ENCODE results near the gene NUDT1. TPM values are rescaled to one million over a fixed set of nuclear protein-coding genes. Genes with fewer than 3 reads are reported as not detected.

The NUDT1 gene
- total RNA-seq, 4 donors from 2014 or later, result 12.9 to 37.6 (median 26.6) TPM

DNA sequence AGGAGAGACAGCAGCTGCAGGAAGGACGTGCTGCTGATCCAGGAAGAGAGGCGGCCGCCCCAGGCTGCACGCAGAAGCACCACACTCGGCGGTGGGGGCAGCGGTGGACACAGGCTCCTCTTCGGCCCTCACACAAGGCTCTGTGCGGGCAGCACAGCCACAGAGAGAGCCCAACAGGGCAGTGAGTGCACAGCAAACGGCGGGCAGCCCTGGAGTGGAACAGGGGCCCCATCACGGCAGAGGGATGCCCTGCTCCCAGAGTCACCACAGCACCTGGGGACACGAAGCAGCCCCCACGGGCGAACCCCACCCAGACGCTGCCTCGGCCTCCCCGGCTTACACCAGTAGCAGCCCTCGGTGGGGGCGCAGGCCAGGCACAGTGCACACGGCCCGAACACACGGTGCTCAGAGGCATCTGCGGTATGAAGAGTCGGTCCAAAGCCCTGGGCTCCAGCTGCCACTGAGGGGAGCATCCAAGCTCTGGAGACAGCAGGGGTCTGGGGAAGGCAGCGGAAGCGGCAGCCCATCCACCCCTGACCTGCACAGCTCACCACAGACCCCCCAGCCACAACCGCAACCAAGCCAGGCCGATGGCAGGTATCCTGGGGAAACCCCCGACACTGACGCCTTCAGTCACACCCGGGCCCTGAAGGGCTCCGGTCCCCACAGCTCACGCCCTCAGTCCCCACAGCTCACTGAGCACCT, 16.8 kb downstream of the NUDT1 start:
- Histone ChIP-seq H3K4me1 (no peaks in the 10 kb centered on the region), H3K4me3 (no peak overlapping the region), H3K9me3 (no peaks in the 10 kb centered on the region), H3K27me3 (no peaks in the 10 kb centered on the region), H3K27ac (no peak overlapping the region), H3K36me3 (peaks cover 0 to 88% (median 0%) of the 10 kb centered on the region in 3 donors)
- no peak for DNase-seq (ENCODE audit: low spot score in 2 of 2)
- TF ChIP-seq, protein P1, sequence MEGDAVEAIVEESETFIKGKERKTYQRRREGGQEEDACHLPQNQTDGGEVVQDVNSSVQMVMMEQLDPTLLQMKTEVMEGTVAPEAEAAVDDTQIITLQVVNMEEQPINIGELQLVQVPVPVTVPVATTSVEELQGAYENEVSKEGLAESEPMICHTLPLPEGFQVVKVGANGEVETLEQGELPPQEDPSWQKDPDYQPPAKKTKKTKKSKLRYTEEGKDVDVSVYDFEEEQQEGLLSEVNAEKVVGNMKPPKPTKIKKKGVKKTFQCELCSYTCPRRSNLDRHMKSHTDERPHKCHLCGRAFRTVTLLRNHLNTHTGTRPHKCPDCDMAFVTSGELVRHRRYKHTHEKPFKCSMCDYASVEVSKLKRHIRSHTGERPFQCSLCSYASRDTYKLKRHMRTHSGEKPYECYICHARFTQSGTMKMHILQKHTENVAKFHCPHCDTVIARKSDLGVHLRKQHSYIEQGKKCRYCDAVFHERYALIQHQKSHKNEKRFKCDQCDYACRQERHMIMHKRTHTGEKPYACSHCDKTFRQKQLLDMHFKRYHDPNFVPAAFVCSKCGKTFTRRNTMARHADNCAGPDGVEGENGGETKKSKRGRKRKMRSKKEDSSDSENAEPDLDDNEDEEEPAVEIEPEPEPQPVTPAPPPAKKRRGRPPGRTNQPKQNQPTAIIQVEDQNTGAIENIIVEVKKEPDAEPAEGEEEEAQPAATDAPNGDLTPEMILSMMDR (IDR thresholded peaks at IDR 0.05), result no peak
- no peak for TF ChIP-seq EP300 (IDR thresholded peaks at IDR 0.05)
- TF ChIP-seq POLR2A (IDR thresholded peaks at IDR 0.05), result no peak
- WGBS, 2 donors, result 93% methylated on average over 13 of the region's 34 CpGs

DNA sequence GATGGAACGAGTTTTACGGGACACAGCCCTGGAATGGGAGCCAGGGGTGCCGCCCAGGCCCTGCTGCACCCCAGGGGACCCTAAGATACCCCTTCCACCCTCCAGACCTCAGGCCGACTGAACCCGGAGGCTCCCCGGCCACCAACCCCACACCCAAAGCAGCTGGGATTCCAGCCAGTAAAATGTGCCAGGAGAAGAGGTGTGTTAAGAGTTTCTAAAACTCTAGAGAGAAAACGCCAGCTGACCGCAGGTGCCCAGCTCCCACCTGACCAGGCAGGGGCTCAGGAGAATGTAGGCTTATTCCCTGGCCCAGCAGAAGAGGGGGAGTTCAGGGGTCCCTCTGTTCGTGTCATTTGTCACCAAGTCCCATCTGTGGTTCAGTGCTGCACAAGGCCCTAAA, 17.5 kb downstream of the NUDT1 start:
- H3K4me3 ChIP-seq, result no peak overlapping the region
- 88 to 94% methylated on average over 9 of the region's 9 CpGs for WGBS, 2 donors
- H3K4me1 ChIP-seq, result no peaks in the 10 kb centered on the region
- H3K36me3 ChIP-seq, result peaks cover 0 to 88% (median 0%) of the 10 kb centered on the region in 3 donors
- TF ChIP-seq, protein P1 (IDR thresholded peaks at IDR 0.05), result no peak
- no peak for TF ChIP-seq POLR2A (IDR thresholded peaks at IDR 0.05)
- TF ChIP-seq EP300 (IDR thresholded peaks at IDR 0.05), result no peak
- H3K27ac ChIP-seq, result no peak overlapping the region
- no peaks in the 10 kb centered on the region for H3K9me3 ChIP-seq
- no peaks in the 10 kb centered on the region for H3K27me3 ChIP-seq
- DNase-seq (ENCODE audit: low spot score in 2 of 2), result no peak

DNA sequence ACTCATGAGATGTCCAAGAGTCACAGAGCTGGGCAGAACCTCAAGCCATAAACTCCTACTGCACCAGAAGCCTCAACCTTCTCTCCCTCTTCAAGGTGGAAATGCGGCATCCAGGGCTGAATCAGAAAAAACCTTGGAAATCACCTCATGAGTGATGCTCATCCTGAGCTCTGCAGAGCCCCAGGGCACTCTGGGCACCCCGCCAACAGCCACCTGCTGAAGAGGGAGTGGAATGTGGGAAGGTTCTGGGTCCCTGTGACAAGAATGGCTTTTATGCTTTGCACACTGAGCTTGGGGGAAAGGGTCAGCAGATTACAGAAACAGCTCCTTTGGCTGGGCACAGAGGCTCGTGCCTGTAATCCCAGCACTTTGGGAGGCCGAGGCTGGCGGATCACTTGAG, 18.8 kb downstream of the NUDT1 start:
- Histone ChIP-seq H3K27me3 (no peaks in the 10 kb centered on the region), H3K27ac (no peak overlapping the region), H3K4me1 (no peaks in the 10 kb centered on the region), H3K4me3 (no peak overlapping the region), H3K9me3 (no peaks in the 10 kb centered on the region), H3K36me3 (peaks cover 0 to 85% (median 0%) of the 10 kb centered on the region in 3 donors)
- TF ChIP-seq, protein P1 (IDR thresholded peaks at IDR 0.05), result no peak
- no peak for TF ChIP-seq EP300 (IDR thresholded peaks at IDR 0.05)
- TF ChIP-seq POLR2A (IDR thresholded peaks at IDR 0.05), result no peak
- WGBS, 2 donors, result 86 to 100% methylated on average over 4 to 5 of the region's 5 CpGs
- DNase-seq (ENCODE audit: low spot score in 2 of 2), result no peak

DNA sequence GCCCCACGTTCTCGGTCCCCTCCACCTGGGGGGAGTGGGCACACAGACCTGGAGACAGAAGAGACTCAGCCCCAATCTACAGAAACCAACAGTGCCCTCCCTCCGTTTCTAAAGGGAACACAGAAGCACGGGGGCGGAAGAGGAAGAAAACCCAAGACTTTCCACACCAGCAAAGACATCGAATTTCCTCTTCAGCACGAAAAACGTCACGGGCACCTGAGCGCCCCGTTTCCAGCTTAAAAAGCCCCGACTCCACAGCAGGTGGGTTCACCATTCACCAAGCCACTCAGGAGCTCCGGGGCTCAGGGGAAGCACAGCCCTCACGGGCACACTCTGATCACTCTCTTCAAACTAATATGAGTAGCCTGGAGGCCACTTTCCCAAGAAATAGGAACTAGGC, 19.6 kb downstream of the NUDT1 start:
- TF ChIP-seq EP300 (IDR thresholded peaks at IDR 0.05), result no peak
- peak overlapping the region in 2 of 4 donors; percentile 56 to 60 for H3K27ac ChIP-seq

DNA sequence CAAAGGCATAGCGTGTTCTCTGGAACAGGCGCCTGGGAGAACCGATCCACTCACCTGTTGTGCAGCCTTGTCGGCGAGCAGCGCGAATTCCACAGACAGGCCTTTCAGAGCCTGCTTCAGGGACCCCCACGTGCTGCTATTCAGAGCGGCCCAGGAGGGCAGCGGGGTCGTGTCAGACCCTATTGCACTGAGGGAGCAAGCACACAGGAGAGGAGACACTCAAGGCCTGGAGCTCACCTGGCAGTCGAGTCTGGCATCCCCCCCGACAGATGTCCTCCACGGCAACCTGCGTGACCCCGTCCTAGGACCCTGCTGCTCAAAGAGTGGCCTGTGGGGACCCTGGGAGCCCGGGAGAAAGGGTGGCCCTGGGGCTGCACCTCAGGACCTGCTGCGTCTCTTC, 21.1 kb downstream of the NUDT1 start:
- no peak for DNase-seq (ENCODE audit: low spot score in 2 of 2)
- H3K27me3 ChIP-seq, result no peaks in the 10 kb centered on the region
- WGBS, 2 donors, result 90 to 98% methylated on average over 11 of the region's 18 CpGs
- no peak overlapping the region for H3K27ac ChIP-seq
- TF ChIP-seq, protein P1 (IDR thresholded peaks at IDR 0.05), result no peak
- H3K36me3 ChIP-seq, result peaks cover 0 to 69% (median 0%) of the 10 kb centered on the region in 3 donors
- H3K4me1 ChIP-seq, result no peaks in the 10 kb centered on the region
- H3K4me3 ChIP-seq, result no peak overlapping the region
- H3K9me3 ChIP-seq, result no peaks in the 10 kb centered on the region

More for the DNA sequence above, 19.6 kb downstream of the NUDT1 start:
- peaks cover 0 to 82% (median 0%) of the 10 kb centered on the region in 3 donors for H3K36me3 ChIP-seq
- no peak overlapping the region for H3K4me3 ChIP-seq
- H3K9me3 ChIP-seq, result no peaks in the 10 kb centered on the region
- no peak for DNase-seq (ENCODE audit: low spot score in 2 of 2)
- no peaks in the 10 kb centered on the region for H3K27me3 ChIP-seq
- WGBS, 2 donors, result 79 to 85% methylated on average over 14 of the region's 14 CpGs
- H3K4me1 ChIP-seq, result no peaks in the 10 kb centered on the region
